GM23338 (cell line): ENCODE results near the gene ACYP1. TPM values are rescaled to one million over a fixed set of nuclear protein-coding genes. Genes with fewer than 3 reads are reported as not detected.

Experiments
- ATAC-seq: fragments of 200-7000 bp; cut with Tn5 transposase; 3 replicates; pipeline ENCODE4 v1.9.1; 2020
- DNase-seq: peaks from one replicate; pipeline ENCODE4 v3.0.0-alpha.2; 2015; ENCODE audit warnings: low spot score
- H2AFZ ChIP-seq: fragments of 200-600 bp; sonication (generic); 2 replicates; pipeline ENCODE4 v1.8.0; 2016; ENCODE audit warnings: antibody characterized with exemption, mild to moderate bottlenecking, moderate library complexity
- H3F3A ChIP-seq: fragments of 200-600 bp; sonication (generic); replicated peaks from 2 replicates; pipeline ENCODE4 v1.8.0; 2017; ENCODE audit warnings: antibody characterized with exemption, mixed run types, low read depth
- H3K27ac ChIP-seq: fragments of 200-600 bp; sonication (generic); 2 replicates; pipeline ENCODE4 v1.6.1; 2016; ENCODE audit warnings: low read depth
- H3K27me3 ChIP-seq: fragments of 200-600 bp; sonication (generic); 2 replicates; pipeline ENCODE4 v1.8.0; 2016; ENCODE audit warnings: mild to moderate bottlenecking, mixed run types, moderate library complexity; ENCODE audit not compliant: insufficient read depth
- H3K36me3 ChIP-seq: fragments of 200-600 bp; sonication (generic); 2 replicates; pipeline ENCODE4 v1.8.0; 2016; ENCODE audit warnings: mild to moderate bottlenecking; ENCODE audit not compliant: insufficient read depth
- H3K4me1 ChIP-seq: fragments of 200-600 bp; sonication (generic); 2 replicates; pipeline ENCODE4 v1.8.0; 2016; ENCODE audit warnings: mild to moderate bottlenecking, moderate library complexity; ENCODE audit not compliant: insufficient read depth
- H3K4me2 ChIP-seq: fragments of 200-600 bp; sonication (generic); 2 replicates; pipeline ENCODE4 v1.7.1; 2017; ENCODE audit warnings: mixed run types
- H3K4me3 ChIP-seq: fragments of 200-600 bp; sonication (generic); 2 replicates; pipeline ENCODE4 v1.6.1; 2016; ENCODE audit warnings: mixed run types
- H3K79me2 ChIP-seq: fragments of 200-600 bp; sonication (generic); replicated peaks from 2 replicates; pipeline ENCODE4 v1.8.0; 2017; ENCODE audit warnings: mild to moderate bottlenecking; ENCODE audit not compliant: insufficient read depth
- H3K9me2 ChIP-seq: fragments of 200-600 bp; sonication (generic); 2 replicates; pipeline ENCODE4 v1.8.0; 2017; ENCODE audit not compliant: insufficient read depth
- H4K20me1 ChIP-seq: fragments of 200-600 bp; sonication (generic); replicated peaks from 2 replicates; pipeline ENCODE4 v1.8.0; 2017; ENCODE audit warnings: mild to moderate bottlenecking; ENCODE audit not compliant: insufficient read depth
- H3K27ac Mint-ChIP-seq: 2 replicates; pipeline ENCODE4 v1.8.0; 2020; ENCODE audit warnings: inconsistent platforms, mild to moderate bottlenecking, moderate library complexity, mixed read lengths
- H3K27me3 Mint-ChIP-seq: 3 replicates; pipeline ENCODE4 v1.8.0; 2022; ENCODE audit warnings: low read depth, mild to moderate bottlenecking, moderate library complexity, mixed read lengths, inconsistent platforms; ENCODE audit not compliant: insufficient read depth, poor library complexity
- H3K36me3 Mint-ChIP-seq: 3 replicates; pipeline ENCODE4 v1.8.0; 2021; ENCODE audit warnings: low read depth, mild to moderate bottlenecking, inconsistent platforms, moderate library complexity, mixed read lengths
- H3K4me1 Mint-ChIP-seq: 3 replicates; pipeline ENCODE4 v1.8.0; 2020; ENCODE audit warnings: mild to moderate bottlenecking, inconsistent platforms, mixed read lengths
- H3K4me3 Mint-ChIP-seq: 3 replicates; pipeline ENCODE4 v1.8.0; 2021; ENCODE audit warnings: moderate library complexity, mild to moderate bottlenecking, inconsistent platforms, mixed read lengths
- H3K9me3 Mint-ChIP-seq: 3 replicates; pipeline ENCODE4 v1.8.0; 2020; ENCODE audit warnings: moderate library complexity, mild to moderate bottlenecking, inconsistent platforms, mixed read lengths
- CREB1 ChIP-seq: fragments of 250-450 bp; sonication (Bioruptor Pico); IDR thresholded peaks from 2 replicates; pipeline ENCODE4 v1.5.0; 2020; ENCODE audit warnings: low read depth, mild to moderate bottlenecking, moderate library complexity
- EZH2 ChIP-seq: fragments of 200-600 bp; sonication (generic); IDR thresholded peaks from one replicate; pipeline ENCODE4 v1.8.0; 2017; ENCODE audit warnings: antibody characterized with exemption, mild to moderate bottlenecking, low read depth; ENCODE audit not compliant: unreplicated experiment
- EZH2phosphoT487 ChIP-seq: fragments of 200-600 bp; sonication (generic); IDR thresholded peaks from one replicate; pipeline ENCODE4 v1.8.1; 2018; ENCODE audit warnings: antibody characterized with exemption; ENCODE audit not compliant: unreplicated experiment
- JUNB ChIP-seq: IDR thresholded peaks from one replicate; pipeline ENCODE4 v1.6.1; 2016; ENCODE audit warnings: antibody characterized with exemption; ENCODE audit not compliant: unreplicated experiment
- NANOG ChIP-seq: IDR thresholded peaks from 2 replicates; pipeline ENCODE4 v1.6.1; 2016; ENCODE audit warnings: antibody characterized with exemption, borderline replicate concordance
- POLR2AphosphoS5 ChIP-seq: IDR thresholded peaks from 2 replicates; pipeline ENCODE4 v1.6.1; 2016; ENCODE audit warnings: antibody characterized with exemption, low read depth
- STAT1 ChIP-seq: IDR thresholded peaks from one replicate; pipeline ENCODE4 v1.6.1; 2016; ENCODE audit warnings: antibody characterized with exemption; ENCODE audit not compliant: unreplicated experiment
- ZNF114 ChIP-seq: fragments of 250-450 bp; sonication (Bioruptor Pico); IDR thresholded peaks from 2 replicates; pipeline ENCODE4 v1.5.0; 2020; ENCODE audit warnings: mild to moderate bottlenecking, moderate library complexity
- ZNF331 ChIP-seq: fragments of 250-450 bp; sonication (Bioruptor Pico); IDR thresholded peaks from 2 replicates; pipeline ENCODE4 v1.5.0; 2020; ENCODE audit warnings: low read depth, mild to moderate bottlenecking, moderate library complexity
- polyA plus RNA-seq: library from polyadenylated mRNA; unstranded; fragments of >200 nt; fragmentation: Nextera tagmentation; extraction: Ambion mirVana; gene quantifications from 2 replicates; pipeline ENCODE4 v1.2.1, GENCODE V29; 2016
- total RNA-seq: library from RNA; depleted of rRNA; stranded (reverse); fragments of >200 nt; shearing (Covaris generic); gene quantifications from 2 replicates; pipeline ENCODE4 v1.2.3, GENCODE V29; 2014
- TF ChIP-seq, protein P1 (sequence below): IDR thresholded peaks from 2 replicates; pipeline ENCODE4 v1.6.1; 2016; ENCODE audit warnings: antibody characterized with exemption
- TF ChIP-seq, protein P2 (sequence below): IDR thresholded peaks from one replicate; pipeline ENCODE4 v1.6.1; 2018; ENCODE audit warnings: antibody characterized with exemption; ENCODE audit not compliant: unreplicated experiment
- TF ChIP-seq, protein P3 (sequence below), 2 experiments: fragments of 200-600 bp in 1 of 2; sonication (generic) in 1 of 2; conservative IDR thresholded peaks; 2 replicates each; pipeline versions ENCODE4 v1.5.1 to v1.6.1; 2016 to 2017; ENCODE audit warnings: antibody characterized with exemption in 2 of 2, low read depth in 2 of 2, mild to moderate bottlenecking in 2 of 2, moderate library complexity in 1 of 2
- TF ChIP-seq, protein P4 (sequence below): fragments of 250-450 bp; sonication (Bioruptor Pico); IDR thresholded peaks from 2 replicates; pipeline ENCODE4 v1.5.0; 2020; ENCODE audit warnings: mild to moderate bottlenecking, moderate library complexity

ACYP1 gene
- total and polyA plus RNA-seq, 2 experiments from 2014 or later = 18.4 to 104 TPM

DNA sequence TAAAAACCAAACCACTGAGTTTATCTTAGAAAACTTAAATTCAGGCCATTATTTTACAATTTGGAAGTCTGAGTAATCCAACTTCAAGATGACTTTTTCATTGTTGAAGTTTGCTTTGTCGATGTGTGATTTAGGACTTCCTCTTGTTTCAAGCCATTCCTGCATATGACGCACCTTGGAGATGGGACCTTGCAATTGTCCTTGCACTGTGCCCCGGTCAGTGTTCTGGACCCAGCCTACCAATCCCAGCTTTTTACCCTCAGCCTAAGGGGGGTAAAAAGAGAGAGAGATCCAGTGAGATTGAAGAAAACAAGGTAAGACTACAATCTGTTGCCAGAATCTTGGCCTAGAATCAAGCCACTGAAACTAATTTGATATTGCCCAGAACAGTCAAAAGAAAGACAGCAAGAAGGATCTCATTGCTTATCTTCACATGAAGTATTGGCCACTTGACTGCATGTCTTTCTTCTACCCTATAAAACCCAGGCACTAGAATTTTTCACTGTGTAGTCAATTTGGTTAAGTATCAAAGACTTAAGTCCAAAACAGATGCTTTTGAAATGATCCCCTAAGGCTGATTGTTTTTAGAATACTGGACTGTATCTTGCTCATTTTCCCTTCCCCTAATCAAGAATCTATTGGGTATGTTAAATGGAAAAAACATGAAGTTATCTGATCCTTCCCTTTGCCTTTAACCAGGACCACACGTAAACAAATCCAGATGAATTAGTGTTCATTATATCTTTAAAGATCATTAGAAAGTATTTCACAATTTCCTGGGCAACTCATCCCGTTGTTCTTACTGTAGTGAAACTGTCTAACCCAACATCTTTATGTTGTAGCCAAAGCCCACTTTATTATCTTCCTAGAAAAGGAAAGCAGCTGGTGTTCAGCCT lies 10.2 kb downstream of the ACYP1 start:
- TF ChIP-seq, protein P1, sequence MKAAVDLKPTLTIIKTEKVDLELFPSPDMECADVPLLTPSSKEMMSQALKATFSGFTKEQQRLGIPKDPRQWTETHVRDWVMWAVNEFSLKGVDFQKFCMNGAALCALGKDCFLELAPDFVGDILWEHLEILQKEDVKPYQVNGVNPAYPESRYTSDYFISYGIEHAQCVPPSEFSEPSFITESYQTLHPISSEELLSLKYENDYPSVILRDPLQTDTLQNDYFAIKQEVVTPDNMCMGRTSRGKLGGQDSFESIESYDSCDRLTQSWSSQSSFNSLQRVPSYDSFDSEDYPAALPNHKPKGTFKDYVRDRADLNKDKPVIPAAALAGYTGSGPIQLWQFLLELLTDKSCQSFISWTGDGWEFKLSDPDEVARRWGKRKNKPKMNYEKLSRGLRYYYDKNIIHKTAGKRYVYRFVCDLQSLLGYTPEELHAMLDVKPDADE = no peak
- TF ChIP-seq, protein P2, sequence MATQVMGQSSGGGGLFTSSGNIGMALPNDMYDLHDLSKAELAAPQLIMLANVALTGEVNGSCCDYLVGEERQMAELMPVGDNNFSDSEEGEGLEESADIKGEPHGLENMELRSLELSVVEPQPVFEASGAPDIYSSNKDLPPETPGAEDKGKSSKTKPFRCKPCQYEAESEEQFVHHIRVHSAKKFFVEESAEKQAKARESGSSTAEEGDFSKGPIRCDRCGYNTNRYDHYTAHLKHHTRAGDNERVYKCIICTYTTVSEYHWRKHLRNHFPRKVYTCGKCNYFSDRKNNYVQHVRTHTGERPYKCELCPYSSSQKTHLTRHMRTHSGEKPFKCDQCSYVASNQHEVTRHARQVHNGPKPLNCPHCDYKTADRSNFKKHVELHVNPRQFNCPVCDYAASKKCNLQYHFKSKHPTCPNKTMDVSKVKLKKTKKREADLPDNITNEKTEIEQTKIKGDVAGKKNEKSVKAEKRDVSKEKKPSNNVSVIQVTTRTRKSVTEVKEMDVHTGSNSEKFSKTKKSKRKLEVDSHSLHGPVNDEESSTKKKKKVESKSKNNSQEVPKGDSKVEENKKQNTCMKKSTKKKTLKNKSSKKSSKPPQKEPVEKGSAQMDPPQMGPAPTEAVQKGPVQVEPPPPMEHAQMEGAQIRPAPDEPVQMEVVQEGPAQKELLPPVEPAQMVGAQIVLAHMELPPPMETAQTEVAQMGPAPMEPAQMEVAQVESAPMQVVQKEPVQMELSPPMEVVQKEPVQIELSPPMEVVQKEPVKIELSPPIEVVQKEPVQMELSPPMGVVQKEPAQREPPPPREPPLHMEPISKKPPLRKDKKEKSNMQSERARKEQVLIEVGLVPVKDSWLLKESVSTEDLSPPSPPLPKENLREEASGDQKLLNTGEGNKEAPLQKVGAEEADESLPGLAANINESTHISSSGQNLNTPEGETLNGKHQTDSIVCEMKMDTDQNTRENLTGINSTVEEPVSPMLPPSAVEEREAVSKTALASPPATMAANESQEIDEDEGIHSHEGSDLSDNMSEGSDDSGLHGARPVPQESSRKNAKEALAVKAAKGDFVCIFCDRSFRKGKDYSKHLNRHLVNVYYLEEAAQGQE = no peak
- no peak for TF ChIP-seq JUNB
- no peak for TF ChIP-seq ZNF331
- TF ChIP-seq, protein P3, sequence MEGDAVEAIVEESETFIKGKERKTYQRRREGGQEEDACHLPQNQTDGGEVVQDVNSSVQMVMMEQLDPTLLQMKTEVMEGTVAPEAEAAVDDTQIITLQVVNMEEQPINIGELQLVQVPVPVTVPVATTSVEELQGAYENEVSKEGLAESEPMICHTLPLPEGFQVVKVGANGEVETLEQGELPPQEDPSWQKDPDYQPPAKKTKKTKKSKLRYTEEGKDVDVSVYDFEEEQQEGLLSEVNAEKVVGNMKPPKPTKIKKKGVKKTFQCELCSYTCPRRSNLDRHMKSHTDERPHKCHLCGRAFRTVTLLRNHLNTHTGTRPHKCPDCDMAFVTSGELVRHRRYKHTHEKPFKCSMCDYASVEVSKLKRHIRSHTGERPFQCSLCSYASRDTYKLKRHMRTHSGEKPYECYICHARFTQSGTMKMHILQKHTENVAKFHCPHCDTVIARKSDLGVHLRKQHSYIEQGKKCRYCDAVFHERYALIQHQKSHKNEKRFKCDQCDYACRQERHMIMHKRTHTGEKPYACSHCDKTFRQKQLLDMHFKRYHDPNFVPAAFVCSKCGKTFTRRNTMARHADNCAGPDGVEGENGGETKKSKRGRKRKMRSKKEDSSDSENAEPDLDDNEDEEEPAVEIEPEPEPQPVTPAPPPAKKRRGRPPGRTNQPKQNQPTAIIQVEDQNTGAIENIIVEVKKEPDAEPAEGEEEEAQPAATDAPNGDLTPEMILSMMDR (conservative IDR thresholded peaks at IDR 0.05; ENCODE audit: low read depth in 2 of 2) = no peak
- TF ChIP-seq NANOG = no peak
- TF ChIP-seq EZH2phosphoT487 = no peak
- TF ChIP-seq EZH2 = no peak
- no peak for TF ChIP-seq POLR2AphosphoS5
- no peak for TF ChIP-seq STAT1
- no peak for TF ChIP-seq ZNF114 (CRISPR knock-in tag)
- no peak for TF ChIP-seq CREB1
- TF ChIP-seq, protein P4, sequence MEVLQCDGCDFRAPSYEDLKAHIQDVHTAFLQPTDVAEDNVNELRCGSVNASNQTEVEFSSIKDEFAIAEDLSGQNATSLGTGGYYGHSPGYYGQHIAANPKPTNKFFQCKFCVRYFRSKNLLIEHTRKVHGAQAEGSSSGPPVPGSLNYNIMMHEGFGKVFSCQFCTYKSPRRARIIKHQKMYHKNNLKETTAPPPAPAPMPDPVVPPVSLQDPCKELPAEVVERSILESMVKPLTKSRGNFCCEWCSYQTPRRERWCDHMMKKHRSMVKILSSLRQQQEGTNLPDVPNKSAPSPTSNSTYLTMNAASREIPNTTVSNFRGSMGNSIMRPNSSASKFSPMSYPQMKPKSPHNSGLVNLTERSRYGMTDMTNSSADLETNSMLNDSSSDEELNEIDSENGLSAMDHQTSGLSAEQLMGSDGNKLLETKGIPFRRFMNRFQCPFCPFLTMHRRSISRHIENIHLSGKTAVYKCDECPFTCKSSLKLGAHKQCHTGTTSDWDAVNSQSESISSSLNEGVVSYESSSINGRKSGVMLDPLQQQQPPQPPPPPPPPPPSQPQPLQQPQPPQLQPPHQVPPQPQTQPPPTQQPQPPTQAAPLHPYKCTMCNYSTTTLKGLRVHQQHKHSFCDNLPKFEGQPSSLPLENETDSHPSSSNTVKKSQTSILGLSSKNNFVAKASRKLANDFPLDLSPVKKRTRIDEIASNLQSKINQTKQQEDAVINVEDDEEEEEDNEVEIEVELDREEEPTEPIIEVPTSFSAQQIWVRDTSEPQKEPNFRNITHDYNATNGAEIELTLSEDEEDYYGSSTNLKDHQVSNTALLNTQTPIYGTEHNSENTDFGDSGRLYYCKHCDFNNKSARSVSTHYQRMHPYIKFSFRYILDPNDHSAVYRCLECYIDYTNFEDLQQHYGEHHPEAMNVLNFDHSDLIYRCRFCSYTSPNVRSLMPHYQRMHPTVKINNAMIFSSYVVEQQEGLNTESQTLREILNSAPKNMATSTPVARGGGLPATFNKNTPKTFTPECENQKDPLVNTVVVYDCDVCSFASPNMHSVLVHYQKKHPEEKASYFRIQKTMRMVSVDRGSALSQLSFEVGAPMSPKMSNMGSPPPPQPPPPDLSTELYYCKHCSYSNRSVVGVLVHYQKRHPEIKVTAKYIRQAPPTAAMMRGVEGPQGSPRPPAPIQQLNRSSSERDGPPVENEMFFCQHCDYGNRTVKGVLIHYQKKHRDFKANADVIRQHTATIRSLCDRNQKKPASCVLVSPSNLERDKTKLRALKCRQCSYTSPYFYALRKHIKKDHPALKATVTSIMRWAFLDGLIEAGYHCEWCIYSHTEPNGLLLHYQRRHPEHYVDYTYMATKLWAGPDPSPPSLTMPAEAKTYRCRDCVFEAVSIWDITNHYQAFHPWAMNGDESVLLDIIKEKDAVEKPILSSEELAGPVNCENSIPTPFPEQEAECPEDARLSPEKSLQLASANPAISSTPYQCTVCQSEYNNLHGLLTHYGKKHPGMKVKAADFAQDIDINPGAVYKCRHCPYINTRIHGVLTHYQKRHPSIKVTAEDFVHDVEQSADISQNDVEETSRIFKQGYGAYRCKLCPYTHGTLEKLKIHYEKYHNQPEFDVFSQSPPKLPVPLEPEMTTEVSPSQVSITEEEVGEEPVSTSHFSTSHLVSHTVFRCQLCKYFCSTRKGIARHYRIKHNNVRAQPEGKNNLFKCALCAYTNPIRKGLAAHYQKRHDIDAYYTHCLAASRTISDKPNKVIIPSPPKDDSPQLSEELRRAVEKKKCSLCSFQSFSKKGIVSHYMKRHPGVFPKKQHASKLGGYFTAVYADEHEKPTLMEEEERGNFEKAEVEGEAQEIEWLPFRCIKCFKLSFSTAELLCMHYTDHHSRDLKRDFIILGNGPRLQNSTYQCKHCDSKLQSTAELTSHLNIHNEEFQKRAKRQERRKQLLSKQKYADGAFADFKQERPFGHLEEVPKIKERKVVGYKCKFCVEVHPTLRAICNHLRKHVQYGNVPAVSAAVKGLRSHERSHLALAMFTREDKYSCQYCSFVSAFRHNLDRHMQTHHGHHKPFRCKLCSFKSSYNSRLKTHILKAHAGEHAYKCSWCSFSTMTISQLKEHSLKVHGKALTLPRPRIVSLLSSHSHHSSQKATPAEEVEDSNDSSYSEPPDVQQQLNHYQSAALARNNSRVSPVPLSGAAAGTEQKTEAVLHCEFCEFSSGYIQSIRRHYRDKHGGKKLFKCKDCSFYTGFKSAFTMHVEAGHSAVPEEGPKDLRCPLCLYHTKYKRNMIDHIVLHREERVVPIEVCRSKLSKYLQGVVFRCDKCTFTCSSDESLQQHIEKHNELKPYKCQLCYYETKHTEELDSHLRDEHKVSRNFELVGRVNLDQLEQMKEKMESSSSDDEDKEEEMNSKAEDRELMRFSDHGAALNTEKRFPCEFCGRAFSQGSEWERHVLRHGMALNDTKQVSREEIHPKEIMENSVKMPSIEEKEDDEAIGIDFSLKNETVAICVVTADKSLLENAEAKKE (CRISPR knock-in tag) = no peak
- Mint-ChIP-seq H3K9me3 (no peaks in the 10 kb centered on the region; the same call in 1 of the 3 replicates), H3K36me3 (peaks cover 4% of the 10 kb centered on the region; the same call in 1 of the 3 replicates), H3K27me3 (peaks cover 5% of the 10 kb centered on the region), H3K4me1 (no peaks in the 10 kb centered on the region; the same call in 2 of the 3 replicates), H3K4me3 (no peak overlapping the region), H3K27ac (no peak overlapping the region)
- H3K36me3 ChIP-seq = no peaks in the 10 kb centered on the region
- DNase-seq (no peak), ATAC-seq (no peak)
- no peak overlapping the region for H2AFZ ChIP-seq
- H3K79me2 ChIP-seq = peaks cover 3% of the 10 kb centered on the region
- H3K9me2 ChIP-seq = no peaks in the 10 kb centered on the region
- H3K4me2 ChIP-seq = no peak overlapping the region
- no peaks in the 10 kb centered on the region; the same call in 1 of the 2 replicates for H4K20me1 ChIP-seq
- H3K27ac ChIP-seq = no peak overlapping the region
- H3K4me1 ChIP-seq = no peaks in the 10 kb centered on the region
- no peaks in the 10 kb centered on the region for H3K27me3 ChIP-seq
- no peak overlapping the region for H3K4me3 ChIP-seq
- H3F3A ChIP-seq = no peaks in the 10 kb centered on the region
